ENCODE results near the gene PGM1.
A peak's percentile ranks its signal among the peaks of the same experiment; 100 is the strongest.

PGM1 gene

GRCh38 chr1:63665824-63666223 lies 72.6 kb downstream of the PGM1 start:
- no peak for DNase-seq (ENCODE audit: insufficient read length, low spot score)
- TF ChIP-seq TAF1 (IDR thresholded peaks at IDR 0.05; ENCODE audit: low read depth, low read length): no peak
- no peak for TF ChIP-seq POLR2A (IDR thresholded peaks at IDR 0.05; ENCODE audit: low read depth, low read length)
- no peak for FAIRE-seq

- DNase-seq (ENCODE audit: insufficient read length, low spot score) (no peak), FAIRE-seq (no peak)
- no peak for TF ChIP-seq POLR2A (IDR thresholded peaks at IDR 0.05; ENCODE audit: low read depth, low read length)
- no peak for TF ChIP-seq POU2F2 (IDR thresholded peaks at IDR 0.05; ENCODE audit: low read depth, low read length)
Measured at GRCh38 chr1:63668298-63668697, 75.1 kb downstream of the PGM1 start.

- TF ChIP-seq SPI1 (IDR thresholded peaks at IDR 0.05; ENCODE audit: low read depth, low read length) (no peak), TAF1 (IDR thresholded peaks at IDR 0.05; ENCODE audit: low read depth, low read length) (no peak), PAX5 (IDR thresholded peaks at IDR 0.05; ENCODE audit: insufficient read depth, low read length, severe bottlenecking) (no peak), POLR2A (IDR thresholded peaks at IDR 0.05; ENCODE audit: low read depth, low read length) (no peak), POLR2AphosphoS5 (IDR thresholded peaks at IDR 0.05; ENCODE audit: low read depth, low read length) (no peak), POU2F2 (IDR thresholded peaks at IDR 0.05; ENCODE audit: low read depth, low read length) (no peak)
- FAIRE-seq (no peak), DNase-seq (ENCODE audit: insufficient read length, low spot score) (no peak)
Measured at GRCh38 chr1:63669151-63669961, 76.1 kb downstream of the PGM1 start.

DNA sequence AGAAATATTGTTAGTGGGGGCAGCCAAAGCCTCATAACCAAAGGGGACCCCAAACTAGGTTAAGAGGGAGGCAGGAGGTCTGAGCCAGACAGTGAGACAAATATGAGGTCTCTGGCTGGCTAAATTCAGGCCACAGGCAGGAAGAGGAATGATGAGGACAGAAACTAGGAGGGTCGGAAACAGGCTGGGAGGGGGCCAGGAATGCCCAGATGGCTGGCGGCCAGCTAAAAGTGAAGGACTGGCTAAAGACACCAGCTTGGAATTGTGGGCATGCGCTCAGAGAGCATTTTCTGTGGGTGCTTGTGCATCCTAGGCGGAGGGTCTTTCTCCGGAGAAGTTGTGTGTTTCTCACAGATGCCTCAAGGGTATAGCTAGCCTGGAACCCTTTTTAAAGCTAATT lies 77.0 kb downstream of the PGM1 start:
- TF ChIP-seq POLR2AphosphoS5 (IDR thresholded peaks at IDR 0.05; ENCODE audit: low read depth, low read length) (no peak), SPI1 (IDR thresholded peaks at IDR 0.05; ENCODE audit: low read depth, low read length) (no peak), PAX5 (IDR thresholded peaks at IDR 0.05; ENCODE audit: insufficient read depth, low read length, severe bottlenecking) (no peak), POLR2A (IDR thresholded peaks at IDR 0.05; ENCODE audit: low read depth, low read length) (no peak), POU2F2 (IDR thresholded peaks at IDR 0.05; ENCODE audit: low read depth, low read length) (no peak), TAF1 (IDR thresholded peaks at IDR 0.05; ENCODE audit: low read depth, low read length) (no peak)
- no peak for FAIRE-seq
- no peak for DNase-seq (ENCODE audit: insufficient read length, low spot score)

- TF ChIP-seq PAX5 (IDR thresholded peaks at IDR 0.05; ENCODE audit: insufficient read depth, low read length, severe bottlenecking): no peak
- no peak for TF ChIP-seq POLR2A (IDR thresholded peaks at IDR 0.05; ENCODE audit: low read depth, low read length)
- no peak for TF ChIP-seq TAF1 (IDR thresholded peaks at IDR 0.05; ENCODE audit: low read depth, low read length)
- no peak for TF ChIP-seq SPI1 (IDR thresholded peaks at IDR 0.05; ENCODE audit: low read depth, low read length)
- TF ChIP-seq POU2F2 (IDR thresholded peaks at IDR 0.05; ENCODE audit: low read depth, low read length): no peak
- no peak for TF ChIP-seq POLR2AphosphoS5 (IDR thresholded peaks at IDR 0.05; ENCODE audit: low read depth, low read length)
- DNase-seq (ENCODE audit: insufficient read length, low spot score) (no peak), FAIRE-seq (no peak)
Measured at GRCh38 chr1:63671514-63671913, 78.3 kb downstream of the PGM1 start.

DNA sequence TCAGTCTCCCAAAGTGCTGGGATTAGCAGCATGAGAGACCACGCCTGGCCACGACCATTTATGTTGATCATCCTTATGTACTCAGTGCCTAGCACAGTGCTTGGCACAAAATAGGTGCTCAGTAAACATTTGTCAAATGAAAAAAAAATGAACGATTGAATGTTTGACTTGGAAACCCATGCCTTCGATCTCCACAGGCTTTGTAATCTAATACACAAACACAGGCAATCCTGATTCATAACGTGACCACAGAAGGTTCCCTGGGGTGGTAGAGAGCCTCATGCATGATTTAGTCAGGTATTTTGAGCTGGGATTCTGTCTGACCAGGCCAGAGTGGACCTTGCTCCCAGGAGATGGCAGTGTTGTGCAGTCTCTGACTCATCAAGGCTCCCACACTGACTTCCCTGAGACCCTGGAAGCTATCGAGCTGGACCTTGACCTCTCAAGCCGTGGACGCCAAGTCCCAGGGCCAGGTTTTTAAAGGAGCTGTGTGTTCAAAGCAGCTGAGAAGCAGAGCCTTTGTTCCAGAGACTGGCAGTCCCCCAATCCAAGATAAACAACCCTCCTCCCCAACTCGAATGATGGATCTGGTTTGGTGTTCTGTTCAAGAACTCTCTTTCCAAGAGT lies 81.1 kb downstream of the PGM1 start:
- TF ChIP-seq PAX5 (IDR thresholded peaks at IDR 0.05; ENCODE audit: insufficient read depth, low read length, severe bottlenecking): no peak
- TF ChIP-seq TAF1 (IDR thresholded peaks at IDR 0.05; ENCODE audit: low read depth, low read length): no peak
- TF ChIP-seq POU2F2 (IDR thresholded peaks at IDR 0.05; ENCODE audit: low read depth, low read length): no peak
- no peak for TF ChIP-seq POLR2AphosphoS5 (IDR thresholded peaks at IDR 0.05; ENCODE audit: low read depth, low read length)
- no peak for TF ChIP-seq SPI1 (IDR thresholded peaks at IDR 0.05; ENCODE audit: low read depth, low read length)
- TF ChIP-seq POLR2A (IDR thresholded peaks at IDR 0.05; ENCODE audit: low read depth, low read length): no peak
- FAIRE-seq (peak; percentile 40), DNase-seq (ENCODE audit: insufficient read length, low spot score) (no peak)

DNA sequence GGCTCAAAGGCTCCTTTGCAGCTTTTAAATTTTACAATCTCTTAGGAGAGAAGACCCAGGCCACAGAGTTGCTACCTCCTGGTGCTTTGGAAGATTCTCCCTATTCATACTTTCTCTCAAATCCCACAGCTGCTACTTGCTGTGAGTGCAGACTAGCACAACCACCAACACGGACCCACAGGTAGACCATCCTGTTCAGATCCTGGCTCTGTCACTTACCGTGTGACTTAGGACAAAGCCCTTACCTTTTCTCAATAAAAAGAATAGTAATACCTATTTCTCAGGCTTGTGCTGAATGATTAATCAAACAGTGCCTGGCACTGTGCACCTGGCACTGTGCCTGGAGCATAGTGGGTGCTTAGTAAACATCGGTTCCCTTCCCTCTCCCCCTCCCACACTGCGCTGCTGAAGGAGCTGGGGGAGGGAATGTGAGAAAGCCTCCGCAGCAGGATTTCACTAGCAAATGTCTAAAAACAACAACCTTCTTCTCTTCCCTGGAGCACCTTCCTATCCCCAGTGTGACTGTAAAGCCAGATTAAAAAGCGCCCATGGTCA lies 81.7 kb downstream of the PGM1 start:
- TF ChIP-seq TAF1 (IDR thresholded peaks at IDR 0.05; ENCODE audit: low read depth, low read length) (no peak), SPI1 (IDR thresholded peaks at IDR 0.05; ENCODE audit: low read depth, low read length) (no peak), POU2F2 (IDR thresholded peaks at IDR 0.05; ENCODE audit: low read depth, low read length) (no peak), PAX5 (IDR thresholded peaks at IDR 0.05; ENCODE audit: insufficient read depth, low read length, severe bottlenecking) (no peak), POLR2A (IDR thresholded peaks at IDR 0.05; ENCODE audit: low read depth, low read length) (no peak), POLR2AphosphoS5 (IDR thresholded peaks at IDR 0.05; ENCODE audit: low read depth, low read length) (no peak)
- no peak for DNase-seq (ENCODE audit: insufficient read length, low spot score)
- no peak for FAIRE-seq

DNA sequence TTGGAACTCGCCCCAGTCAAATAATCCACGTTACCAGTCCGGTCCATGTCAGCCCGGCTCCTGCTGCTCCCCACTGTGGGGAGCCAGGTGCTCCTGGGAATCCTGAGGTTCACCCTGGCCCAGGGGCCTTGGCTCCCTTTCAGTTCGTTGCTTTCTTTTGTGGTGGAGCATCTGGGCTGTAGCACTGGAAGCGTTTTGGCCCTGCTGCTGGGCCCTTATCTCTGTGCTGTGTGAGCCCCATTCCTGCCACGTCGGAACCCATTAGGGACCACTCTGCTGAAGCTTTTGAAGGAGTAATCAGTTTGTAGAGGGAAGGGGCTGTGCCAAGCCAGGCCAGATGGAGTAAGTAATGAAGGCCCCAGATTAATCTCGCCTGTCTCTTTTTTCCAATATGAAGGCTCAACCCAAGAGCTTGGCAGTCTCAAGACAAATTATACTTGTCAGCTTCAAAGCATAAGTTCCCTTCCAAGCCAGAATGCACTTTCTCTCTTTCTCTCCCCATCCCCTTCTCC lies 82.3 kb downstream of the PGM1 start:
- no peak for FAIRE-seq

GRCh38 chr1:63677497-63677896 lies 84.3 kb downstream of the PGM1 start:
- FAIRE-seq: no peak
- TF ChIP-seq POU2F2 (IDR thresholded peaks at IDR 0.05; ENCODE audit: low read depth, low read length): no peak
- no peak for TF ChIP-seq POLR2AphosphoS5 (IDR thresholded peaks at IDR 0.05; ENCODE audit: low read depth, low read length)
- no peak for TF ChIP-seq TAF1 (IDR thresholded peaks at IDR 0.05; ENCODE audit: low read depth, low read length)
- no peak for TF ChIP-seq PAX5 (IDR thresholded peaks at IDR 0.05; ENCODE audit: insufficient read depth, low read length, severe bottlenecking)
- DNase-seq (ENCODE audit: insufficient read length, low spot score): no peak

More for the DNA sequence above, 82.3 kb downstream of the PGM1 start:
- no peak for DNase-seq (ENCODE audit: insufficient read length, low spot score)
- TF ChIP-seq POLR2A (IDR thresholded peaks at IDR 0.05; ENCODE audit: low read depth, low read length) (no peak), POLR2AphosphoS5 (IDR thresholded peaks at IDR 0.05; ENCODE audit: low read depth, low read length) (no peak), PAX5 (IDR thresholded peaks at IDR 0.05; ENCODE audit: insufficient read depth, low read length, severe bottlenecking) (no peak), TAF1 (IDR thresholded peaks at IDR 0.05; ENCODE audit: low read depth, low read length) (no peak), SPI1 (IDR thresholded peaks at IDR 0.05; ENCODE audit: low read depth, low read length) (no peak), POU2F2 (IDR thresholded peaks at IDR 0.05; ENCODE audit: low read depth, low read length) (no peak)
